GM19468 (cell line): Measurements from ENCODE around the gene CCR7.

Experiments
- ATAC-seq: cut with Tn5 transposase; IDR thresholded peaks from one replicate; pipeline ENCODE4 v1.9.1; 2021; ENCODE audit warnings: mild to moderate bottlenecking, moderate library complexity, moderate number of reproducible peaks; ENCODE audit not compliant: unreplicated experiment; ENCODE audit errors: extremely low read depth

The CCR7 gene

DNA sequence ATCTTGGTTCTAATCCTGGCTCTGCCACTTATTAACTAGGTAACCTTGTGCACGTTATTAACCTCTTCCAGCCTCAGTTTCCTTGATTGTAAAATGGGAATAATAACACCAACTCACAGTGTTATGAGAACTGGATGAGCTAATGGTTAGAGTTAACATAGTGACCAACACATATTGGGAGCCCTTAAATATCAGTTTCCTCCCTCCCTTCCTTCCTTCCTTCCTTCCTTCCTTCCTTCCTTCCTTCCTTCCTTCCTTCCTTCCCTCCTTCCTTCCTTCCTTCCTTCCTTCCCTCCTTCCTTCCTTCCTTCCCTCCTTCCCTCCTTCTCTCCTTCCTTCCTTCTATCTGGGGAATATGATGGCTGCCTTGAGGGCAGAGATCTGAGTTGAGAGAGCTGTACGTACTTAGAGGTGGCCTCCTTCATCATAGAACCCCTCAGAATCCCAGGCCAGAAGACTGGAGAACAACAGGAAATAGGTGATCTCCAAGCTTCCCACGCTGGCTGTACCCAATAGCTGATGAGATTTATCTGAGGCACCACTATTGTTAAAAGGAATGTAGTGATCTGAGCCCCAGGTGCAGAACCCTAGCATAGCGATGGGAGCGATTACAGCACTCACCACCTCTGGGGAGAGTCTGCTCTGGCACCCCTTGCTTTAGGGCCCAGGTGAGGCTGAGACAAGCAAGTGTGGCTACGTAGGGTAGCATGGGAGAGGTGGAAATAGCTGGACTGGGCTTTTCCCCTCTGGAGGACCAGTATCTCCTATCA lies 26.2 kb downstream of the CCR7 start:
- no peak for ATAC-seq

DNA sequence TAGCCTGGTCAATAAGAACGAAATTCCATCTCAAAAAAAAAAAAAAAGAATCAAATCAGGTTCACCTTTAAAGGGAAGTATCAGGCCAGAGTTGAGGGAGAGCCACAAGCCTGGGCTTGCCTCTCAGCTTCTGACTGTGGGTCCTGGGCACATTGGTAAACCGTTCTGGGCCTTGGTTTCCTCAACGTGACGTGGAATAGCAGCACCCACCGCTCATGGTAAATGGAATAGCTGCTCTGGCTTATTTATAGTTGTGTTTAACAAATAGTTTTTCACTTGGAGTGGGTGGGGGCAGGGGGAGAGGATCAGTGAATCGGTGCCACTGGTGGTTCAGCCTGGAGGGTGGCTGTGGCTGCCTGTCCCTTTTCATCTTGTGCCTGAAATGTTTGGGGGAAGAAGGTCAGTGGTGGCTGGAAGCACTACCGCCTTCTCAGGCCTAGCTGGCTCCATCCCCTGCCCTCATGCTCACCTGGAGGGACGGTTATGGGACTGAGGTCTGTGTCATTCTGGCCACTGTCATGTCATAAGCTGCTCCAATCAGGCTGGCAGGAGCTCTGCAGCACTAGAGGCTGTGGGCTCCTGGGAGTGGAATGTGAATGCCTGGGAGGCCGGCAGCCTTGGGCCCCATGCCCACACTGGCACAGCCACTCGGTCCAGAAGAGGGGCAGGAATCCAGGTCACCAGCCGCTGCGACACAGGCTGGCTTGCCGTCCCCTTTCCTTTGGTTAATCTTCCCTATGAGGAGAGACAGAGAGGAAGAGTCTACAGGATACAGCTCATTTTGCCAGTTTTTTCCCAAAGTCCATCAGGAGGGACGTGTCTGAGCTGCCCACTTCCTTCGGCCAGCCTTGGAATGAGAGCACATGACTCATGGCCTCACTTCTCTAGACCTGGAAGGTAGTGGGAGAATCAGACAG lies 27.0 kb downstream of the CCR7 start:
- no peak for ATAC-seq

DNA sequence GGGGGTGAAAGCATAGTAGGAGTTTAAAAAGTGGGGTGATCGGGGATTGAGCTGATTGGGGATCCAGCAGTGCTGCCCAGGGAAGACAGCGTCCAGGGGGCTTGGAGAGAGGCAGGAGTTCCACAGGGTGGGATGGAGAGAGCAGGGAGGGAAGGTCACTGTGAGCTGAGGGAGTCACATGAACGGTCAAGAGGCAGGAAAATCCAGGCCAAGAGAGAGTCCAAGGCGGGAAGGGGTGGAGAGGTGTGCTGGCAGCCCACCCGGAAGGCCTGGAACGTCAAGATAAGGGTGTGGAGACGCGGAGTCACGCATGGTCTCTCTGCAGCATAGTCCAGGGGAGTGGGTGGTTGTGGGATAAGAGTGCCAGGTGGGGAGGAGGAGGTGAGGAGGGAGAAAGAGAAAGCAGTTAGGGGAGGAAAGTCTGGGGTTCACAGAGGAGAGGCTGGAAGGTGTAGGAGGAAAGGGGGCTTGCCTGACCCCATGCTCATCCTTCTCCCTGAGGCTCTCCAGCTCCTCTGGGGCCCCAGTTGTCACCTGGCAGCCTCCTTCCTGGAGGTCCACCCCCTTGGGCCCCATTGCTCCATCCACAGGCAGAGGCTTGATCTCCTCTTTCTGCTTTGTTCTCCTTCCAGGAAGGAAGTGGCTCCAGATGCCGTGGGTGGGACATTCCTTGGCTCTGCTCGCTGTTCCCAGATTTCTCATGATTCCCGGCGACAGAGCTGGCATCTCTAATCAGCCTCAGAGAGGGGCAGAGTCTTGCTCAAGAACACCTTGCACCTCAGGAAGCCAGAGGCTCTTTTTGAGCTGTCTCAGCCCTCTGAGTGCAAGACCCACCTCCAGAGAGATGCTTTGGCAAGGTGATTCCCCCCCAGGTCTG lies 28.7 kb downstream of the CCR7 start:
- ATAC-seq = no peak

DNA sequence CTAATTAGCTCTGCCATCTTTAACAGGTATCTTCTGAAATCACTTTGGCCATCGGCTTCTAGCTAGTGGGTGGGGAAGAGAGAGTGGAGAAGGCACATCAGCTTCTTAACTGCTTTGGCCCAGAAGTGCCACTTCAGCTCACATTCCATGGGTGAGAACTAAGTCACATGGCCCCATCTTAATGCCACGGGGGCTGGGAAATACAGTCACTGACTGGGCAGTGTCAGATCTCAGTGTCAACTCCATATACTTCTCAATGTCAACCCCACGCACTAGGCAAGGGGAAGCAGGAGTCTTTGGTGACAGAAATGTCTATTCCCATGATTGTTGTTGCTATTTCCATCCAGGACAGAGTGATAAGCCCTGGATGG lies 29.4 kb downstream of the CCR7 start:
- ATAC-seq = no peak

DNA sequence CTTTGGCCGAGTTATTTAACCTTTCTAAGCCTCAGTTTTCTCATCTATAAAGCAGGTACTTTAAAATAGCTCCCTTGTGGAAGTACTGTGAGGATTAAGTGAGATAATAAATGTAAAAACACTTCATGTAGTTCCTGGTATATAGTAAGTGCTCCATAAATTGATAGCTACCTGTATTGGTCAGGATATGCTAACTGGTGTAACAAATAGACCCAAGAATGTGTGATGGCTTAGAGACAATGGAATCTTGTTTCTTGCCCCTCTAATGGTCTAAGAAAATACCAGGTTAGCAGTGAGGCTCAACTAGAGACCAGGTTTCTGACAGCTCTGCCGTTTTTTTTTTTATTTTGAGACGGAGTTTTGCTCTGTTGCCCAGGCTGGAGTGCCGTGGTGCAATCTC lies 29.8 kb downstream of the CCR7 start:
- ATAC-seq = no peak

DNA sequence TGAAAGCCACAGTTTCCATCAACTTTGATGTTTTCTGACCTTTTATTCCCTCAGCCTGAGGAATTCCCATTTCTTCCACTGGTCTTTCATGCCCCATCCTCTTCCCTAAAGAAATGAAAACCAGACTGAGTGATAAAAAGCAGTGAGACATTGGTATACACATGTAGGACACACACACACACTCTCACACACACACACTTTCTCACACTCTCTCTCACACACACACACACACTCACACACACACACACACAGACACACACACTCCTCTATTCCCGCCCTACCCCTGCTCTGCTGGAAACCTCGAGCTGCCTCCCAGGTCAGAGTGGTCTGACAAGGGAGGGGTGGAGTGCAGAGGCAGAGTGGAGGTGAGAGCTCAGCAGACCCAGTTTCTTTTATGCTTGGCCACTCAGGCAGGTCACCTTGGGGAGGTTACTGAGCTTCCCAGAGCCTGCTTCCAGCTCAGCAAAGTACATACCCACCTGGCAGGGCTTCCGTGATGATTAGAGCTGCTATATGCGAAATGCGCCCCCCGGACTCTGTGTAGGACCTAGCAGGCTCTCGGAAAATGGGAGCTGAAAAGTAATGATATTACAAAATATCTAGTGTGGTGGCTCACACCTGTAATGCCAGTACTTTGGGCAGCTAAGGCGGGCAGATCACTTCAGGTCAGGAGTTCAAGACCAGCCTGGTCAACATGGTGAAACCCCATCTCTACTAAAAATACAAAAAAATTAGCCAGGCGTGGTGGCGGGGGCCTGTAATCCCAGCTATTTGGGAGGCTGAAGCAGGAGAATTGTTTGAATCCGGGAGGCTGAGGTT lies 30.7 kb downstream of the CCR7 start:
- ATAC-seq = no peak

DNA sequence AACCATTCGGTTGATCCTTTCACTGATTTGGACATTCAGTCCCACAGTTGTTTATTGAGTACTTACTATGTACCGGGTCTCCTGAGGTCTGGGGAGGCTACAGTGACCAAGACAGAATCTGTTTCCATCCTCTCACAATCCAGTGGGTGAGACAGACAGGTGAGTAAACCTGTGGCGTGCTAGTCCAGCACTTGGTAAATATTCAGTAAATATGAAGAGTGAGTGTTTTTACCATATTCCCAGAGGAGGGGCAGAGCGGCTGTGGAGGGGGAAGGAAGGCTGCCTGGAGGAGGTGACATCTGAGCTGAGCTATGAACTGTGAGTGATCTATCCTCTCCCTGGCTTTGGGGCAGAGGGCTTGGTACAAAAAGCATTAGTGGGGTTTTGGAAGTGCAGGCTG lies 31.4 kb downstream of the CCR7 start:
- no peak for ATAC-seq

DNA sequence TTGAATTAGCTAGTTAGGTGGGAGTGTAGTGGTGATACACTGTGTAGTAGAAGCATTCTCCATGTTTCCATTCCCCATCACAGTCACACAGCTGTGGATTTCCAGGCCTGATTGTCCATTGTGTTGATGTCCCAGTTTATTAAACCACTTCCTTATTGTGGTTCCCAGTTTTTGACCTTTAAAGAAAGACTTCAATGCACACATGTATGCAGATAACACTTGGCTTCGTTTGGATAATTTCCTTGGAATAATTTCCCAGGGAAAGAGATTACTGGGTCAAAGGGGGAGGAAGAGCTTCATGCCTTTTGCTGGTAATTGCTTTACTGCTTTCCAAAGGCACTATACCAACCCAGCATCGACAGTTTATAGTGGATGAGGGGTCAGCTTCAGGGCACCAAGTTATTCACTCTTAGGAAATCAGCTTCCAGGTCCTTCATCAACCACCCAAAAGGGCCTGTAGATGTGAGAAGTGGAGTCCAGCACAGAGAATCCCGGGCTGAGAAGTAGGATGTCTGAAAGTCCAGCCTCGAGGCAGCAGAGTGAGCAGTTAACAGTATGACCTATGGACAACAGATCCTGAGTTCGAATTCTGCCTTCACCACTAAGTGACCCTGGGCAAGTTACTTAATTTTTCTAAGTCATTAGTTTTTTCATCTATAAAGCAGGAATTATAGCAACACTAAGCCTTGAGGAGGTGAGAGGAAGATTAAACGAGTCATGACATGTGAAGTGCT lies 32.6 kb downstream of the CCR7 start:
- no peak for ATAC-seq

DNA sequence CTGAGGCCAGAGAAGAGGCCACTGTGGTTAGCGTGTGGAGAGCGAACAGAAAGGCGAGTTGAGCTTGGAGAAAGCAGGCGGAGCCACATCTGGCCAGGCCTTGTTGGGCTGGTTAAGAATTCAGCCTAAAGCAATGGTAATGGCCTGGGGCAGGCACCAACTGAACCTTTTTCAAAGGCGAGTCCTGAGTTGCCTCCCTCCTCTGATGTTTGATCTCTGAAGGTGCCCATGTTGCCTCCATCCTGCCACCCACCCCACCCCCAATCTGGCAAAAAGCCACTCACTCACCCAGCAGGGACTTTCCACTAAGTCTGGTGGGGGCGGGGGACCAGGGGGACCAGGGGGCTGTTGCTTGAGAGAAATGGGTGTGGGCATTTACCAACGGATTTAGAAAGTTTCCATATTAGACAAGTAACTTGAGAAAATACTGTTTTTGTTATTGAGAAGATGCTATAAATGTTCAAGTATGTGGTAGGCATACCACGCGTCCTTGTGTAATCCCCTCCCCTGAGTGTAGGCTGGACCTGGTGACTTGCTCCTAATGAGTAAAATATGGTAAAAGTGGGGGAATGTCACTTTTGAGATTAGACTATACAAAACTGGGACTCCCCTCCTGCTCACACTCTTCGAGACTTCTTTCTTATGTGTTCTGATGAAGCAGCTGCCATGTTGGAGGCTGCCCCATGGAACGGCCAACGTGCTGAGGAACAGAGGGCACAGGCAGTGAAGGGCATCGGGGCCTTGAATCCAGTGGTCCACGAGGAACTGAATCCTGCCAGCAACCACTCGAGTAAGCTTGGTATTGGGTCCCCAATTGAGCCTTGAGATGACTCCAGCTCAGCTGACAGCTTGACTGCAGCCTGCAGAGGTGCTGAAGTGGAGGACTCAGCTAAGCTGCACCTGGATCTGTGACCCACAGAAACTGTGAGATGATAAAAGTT lies 34.0 kb downstream of the CCR7 start:
- ATAC-seq = no peak

DNA sequence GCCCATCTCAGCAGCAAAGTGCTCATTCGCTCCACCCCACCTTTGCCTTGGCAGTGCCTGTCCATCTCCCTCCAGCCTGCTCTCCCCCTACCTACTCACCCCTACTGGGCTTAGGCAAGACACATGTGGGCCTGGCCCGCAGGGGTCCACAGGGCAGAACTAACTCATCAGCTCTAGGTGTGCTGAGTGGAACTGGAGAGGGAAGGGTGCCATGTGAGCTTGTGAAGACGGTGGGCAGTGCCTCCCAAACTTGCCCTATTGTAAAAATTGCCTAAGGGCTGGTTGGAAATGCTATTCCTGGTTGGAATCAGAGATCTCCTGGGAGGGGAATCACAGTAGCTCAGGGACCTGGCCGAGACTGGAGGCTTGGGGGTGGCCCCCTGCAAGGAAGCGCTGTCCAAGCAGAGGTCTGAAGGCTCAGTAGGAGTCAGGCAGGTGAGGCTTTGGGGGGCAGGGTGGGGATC lies 34.7 kb downstream of the CCR7 start:
- ATAC-seq = no peak

DNA sequence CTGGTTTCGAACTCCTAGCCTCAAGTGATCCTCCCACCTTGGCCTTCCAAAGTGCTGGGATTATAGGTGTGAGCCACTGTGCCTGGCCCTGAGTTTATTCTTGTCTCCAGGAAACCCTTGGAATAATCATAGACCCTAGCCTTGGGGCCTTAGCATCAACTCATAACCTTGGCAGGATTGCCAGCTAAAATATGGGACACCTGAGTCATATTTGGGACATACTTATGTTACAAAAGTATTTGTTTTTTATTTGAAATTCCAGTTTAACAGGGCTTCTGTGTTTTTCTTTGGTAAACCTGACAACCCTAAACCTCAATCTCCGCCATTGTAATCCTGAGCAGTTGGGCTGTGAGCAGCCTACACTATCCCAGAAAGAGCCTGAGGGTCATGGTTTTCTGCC lies 35.3 kb downstream of the CCR7 start:
- ATAC-seq = no peak

DNA sequence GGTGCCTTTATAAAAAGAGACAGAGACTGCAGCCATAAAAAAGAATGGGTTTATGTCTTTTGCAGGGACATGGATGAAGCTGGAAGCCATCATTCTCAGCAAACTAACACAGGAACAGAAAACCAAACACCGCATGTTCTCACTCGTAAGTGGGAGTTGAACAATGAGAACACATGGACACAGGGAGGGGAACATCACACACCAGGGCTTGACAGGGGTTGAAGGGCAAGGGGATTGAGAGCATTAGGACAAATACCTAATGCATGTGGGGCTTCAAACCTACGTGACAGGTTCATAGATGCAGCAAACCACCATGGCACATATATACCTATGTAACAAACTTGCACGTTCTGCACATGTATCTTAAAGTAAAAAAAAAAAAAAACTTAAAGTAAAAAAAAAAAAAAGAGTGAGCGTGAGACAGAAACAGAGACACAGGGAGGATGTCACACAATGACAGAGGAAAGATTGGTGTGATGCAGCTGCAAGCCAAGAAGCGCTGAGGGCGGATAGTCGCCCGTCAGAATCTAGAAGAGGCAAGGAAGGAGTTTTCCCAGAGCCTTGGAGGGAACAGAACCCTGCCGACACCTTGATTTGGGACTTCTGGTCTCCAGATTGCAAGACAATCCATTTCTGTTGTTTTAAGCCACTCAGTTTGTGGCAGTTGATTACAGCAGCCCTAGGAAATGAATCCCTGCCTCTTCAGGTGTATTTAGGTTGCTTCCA lies 36.4 kb downstream of the CCR7 start:
- no peak for ATAC-seq

DNA sequence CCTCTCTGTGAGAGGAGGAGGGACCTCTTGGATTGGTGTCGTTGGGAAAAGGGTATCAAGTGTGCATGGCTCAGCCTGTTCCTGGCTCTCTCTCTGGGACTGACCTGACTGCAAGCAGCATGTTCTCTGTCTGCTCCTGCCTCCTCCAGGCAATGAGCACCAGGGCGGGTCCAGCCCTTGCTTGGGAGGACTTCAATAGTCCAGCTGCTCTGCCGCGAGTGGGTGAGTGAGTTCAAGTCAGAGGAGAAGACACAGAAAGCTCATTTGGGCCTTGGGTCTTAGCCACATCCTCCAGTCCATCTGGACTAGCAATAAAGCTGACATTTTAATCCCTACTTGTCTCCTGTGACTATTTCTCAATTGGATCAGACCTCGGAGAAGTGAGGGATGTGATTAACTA lies 38.6 kb downstream of the CCR7 start:
- ATAC-seq = no peak

DNA sequence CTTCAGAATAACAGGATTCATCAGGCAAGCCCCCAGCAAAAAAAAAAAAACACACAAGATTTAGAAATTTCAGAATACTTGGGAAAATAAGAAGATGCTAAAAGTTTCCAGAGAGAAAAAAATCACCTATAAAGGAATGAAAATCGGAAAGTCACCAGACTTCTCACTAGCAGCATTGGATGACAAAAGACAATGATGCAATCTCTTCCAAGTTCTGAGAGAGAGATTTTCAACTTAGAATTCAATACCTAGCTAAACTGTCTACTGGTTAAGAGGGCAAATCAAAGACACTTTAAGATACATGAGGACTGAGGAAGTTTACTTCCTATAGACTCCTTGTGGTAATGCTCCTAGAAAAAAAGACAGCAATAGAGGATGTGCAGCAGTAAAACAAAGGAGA lies 40.0 kb downstream of the CCR7 start:
- no peak for ATAC-seq

DNA sequence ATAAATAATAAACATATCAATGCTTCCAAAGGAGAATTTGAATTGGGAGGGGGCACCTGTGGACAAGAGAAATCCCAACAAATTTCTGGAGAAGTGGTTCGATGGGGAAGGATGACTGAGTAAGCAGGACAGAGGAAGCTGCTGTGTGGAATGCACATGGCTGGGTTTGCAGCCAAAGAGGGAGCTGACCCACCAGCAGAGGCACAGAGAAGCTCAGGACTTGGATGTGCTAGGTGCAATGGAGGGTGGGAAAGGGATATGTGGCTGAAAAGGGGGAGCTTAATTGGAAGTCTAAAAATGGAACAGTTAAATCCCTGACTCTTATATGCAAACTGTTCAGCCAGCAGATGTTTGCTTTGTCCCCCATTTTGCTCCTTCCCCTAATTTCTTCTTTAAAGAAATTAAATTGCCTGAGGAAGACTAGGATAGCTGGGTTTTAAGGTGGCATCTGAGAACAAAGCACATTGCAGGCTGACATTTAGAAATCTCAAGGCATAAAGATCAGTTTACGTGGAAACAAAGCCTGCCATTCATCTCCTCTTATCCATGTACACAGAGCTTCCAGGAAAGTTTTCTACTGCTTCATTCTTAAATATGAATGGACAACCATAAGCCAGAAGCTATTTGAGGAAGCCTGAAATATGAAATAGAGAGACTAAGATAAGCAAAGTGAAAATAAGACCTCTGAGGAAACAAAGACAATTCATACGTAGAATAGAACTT lies 40.9 kb downstream of the CCR7 start:
- no peak for ATAC-seq

DNA sequence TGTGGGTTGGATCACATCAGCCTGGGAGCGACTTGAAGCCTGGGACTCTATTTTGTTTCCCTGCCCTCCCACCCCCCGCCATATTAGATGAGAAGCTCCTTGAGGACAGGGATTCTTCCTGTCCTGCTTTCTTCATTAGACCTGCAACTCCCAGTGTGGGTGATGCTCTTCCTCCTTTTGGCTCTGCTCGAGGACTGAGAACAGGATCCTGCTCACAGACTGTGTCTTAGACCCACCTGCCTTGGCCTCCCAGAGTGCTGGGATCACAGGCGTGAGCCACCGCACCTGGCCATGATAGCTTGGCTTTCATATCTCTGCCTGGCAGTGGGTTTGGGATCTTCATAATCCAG lies 42.3 kb downstream of the CCR7 start:
- ATAC-seq = no peak
